ENCODE results near the gene VTA1.
"Not testable (repeated sequence)": the region's sequence is repeated elsewhere in the genome, so short reads cannot be mapped to it uniquely, and the experiment has no call there.

The VTA1 gene

GRCh38 chr6:142146828-142147662 lies at the start of gene VTA1, which contains the start of gene NMBR:
Gene VTA1, plus strand, starts transcription at chr6:142147263. Its CDS starts 25 bp downstream, at chr6:142147288.
Gene NMBR, minus strand, starts transcription at chr6:142147122. Its CDS starts 58,464 bp downstream, at chr6:142088658.
- Histone ChIP-seq H3K36me3 (no peaks in the 10 kb centered on the region), H3K27ac (peak within 1 kb of the TSS; percentile 73 to 86), H3K9me3 (no peaks in the 10 kb centered on the region), H3K4me1 (peaks cover 0 to 30% (median 13%) of the 10 kb centered on the region in 4 donors), H3K27me3 (no peaks in the 10 kb centered on the region), H3K4me3 (peak within 1 kb of the TSS; percentile 71 to 89)
- DNase-seq, result peak; percentile 97 to 98
- intact Hi-C loops (cut with DNase I; ENCODE audit: low total_unique reads), result loop anchor here (5.0 kb wide), 1 partner anchor 60 kb away; no protein-coding TSS in a partner anchor
- TF ChIP-seq CTCF (IDR thresholded peaks at IDR 0.05), result peak; percentile 88 to 91

GRCh38 chr6:142104820-142105219 lies 42.2 kb upstream of the VTA1 start:
- H3K36me3 ChIP-seq; H3K9me3 ChIP-seq; H3K4me1 ChIP-seq; H3K27ac ChIP-seq; H3K27me3 ChIP-seq; H3K4me3 ChIP-seq; DNase-seq; intact Hi-C loops (cut with DNase I; ENCODE audit: low total_unique reads): not testable (repeated sequence)

- H3K4me3 ChIP-seq; intact Hi-C loops (cut with DNase I; ENCODE audit: low total_unique reads); H3K36me3 ChIP-seq; H3K27me3 ChIP-seq; H3K9me3 ChIP-seq; H3K27ac ChIP-seq; H3K4me1 ChIP-seq; DNase-seq: not testable (repeated sequence)
Observed at GRCh38 chr6:142110820-142111219, 36.2 kb upstream of the VTA1 start.

- no peak overlapping the region for H3K27ac ChIP-seq
- peak; percentile 62 to 63 for TF ChIP-seq CTCF (IDR thresholded peaks at IDR 0.05)
- H3K27me3 ChIP-seq, result no peaks in the 10 kb centered on the region
- H3K9me3 ChIP-seq, result no peaks in the 10 kb centered on the region
- intact Hi-C loops (cut with DNase I; ENCODE audit: low total_unique reads), result no loop called here
- no peaks in the 10 kb centered on the region for H3K36me3 ChIP-seq
- DNase-seq, result peak; percentile 57 to 73
- H3K4me1 ChIP-seq, result no peaks in the 10 kb centered on the region
- H3K4me3 ChIP-seq, result no peak overlapping the region
Observed at GRCh38 chr6:142112451-142113061, 34.5 kb upstream of the VTA1 start.

- intact Hi-C loops (cut with DNase I; ENCODE audit: low total_unique reads), result no loop called here
- Histone ChIP-seq H3K36me3 (no peaks in the 10 kb centered on the region), H3K9me3 (no peaks in the 10 kb centered on the region), H3K27me3 (no peaks in the 10 kb centered on the region), H3K4me1 (no peaks in the 10 kb centered on the region), H3K27ac (no peak overlapping the region), H3K4me3 (no peak overlapping the region)
- TF ChIP-seq CTCF (IDR thresholded peaks at IDR 0.05), result no peak
- no peak for DNase-seq
Observed at GRCh38 chr6:142117366-142117765, 29.7 kb upstream of the VTA1 start.

- Histone ChIP-seq H3K27ac (no peak overlapping the region), H3K9me3 (no peaks in the 10 kb centered on the region), H3K27me3 (no peaks in the 10 kb centered on the region), H3K4me3 (no peak overlapping the region), H3K4me1 (no peaks in the 10 kb centered on the region), H3K36me3 (no peaks in the 10 kb centered on the region)
- intact Hi-C loops (cut with DNase I; ENCODE audit: low total_unique reads), result no loop called here
- no peak for DNase-seq
- no peak for TF ChIP-seq CTCF (IDR thresholded peaks at IDR 0.05)
Observed at GRCh38 chr6:142118328-142118727, 28.7 kb upstream of the VTA1 start.
